Thyroid gland (tissue), 4 donors: Measurements from ENCODE around the gene FSTL1.

Experiments
- CTCF ChIP-seq, 6 experiments: fragments of 200-600 bp in 3 of 6; fragments of 450-650 bp in 3 of 6; sonication (generic) in 3 of 6; IDR thresholded peaks; one replicate each; pipeline ENCODE4 v1.5.1; 2016 to 2019; ENCODE audit warnings: antibody characterized with exemption in 6 of 6, mild to moderate bottlenecking in 2 of 6, inconsistent platforms in 1 of 6, moderate library complexity in 1 of 6
- POLR2A ChIP-seq, 2 donors: fragments of 450-650 bp; IDR thresholded peaks; one replicate each; pipeline ENCODE4 v1.6.1; 2017; ENCODE audit warnings: antibody characterized with exemption in 2 of 2, mild to moderate bottlenecking in 2 of 2, moderate library complexity in 1 of 2

DNA sequence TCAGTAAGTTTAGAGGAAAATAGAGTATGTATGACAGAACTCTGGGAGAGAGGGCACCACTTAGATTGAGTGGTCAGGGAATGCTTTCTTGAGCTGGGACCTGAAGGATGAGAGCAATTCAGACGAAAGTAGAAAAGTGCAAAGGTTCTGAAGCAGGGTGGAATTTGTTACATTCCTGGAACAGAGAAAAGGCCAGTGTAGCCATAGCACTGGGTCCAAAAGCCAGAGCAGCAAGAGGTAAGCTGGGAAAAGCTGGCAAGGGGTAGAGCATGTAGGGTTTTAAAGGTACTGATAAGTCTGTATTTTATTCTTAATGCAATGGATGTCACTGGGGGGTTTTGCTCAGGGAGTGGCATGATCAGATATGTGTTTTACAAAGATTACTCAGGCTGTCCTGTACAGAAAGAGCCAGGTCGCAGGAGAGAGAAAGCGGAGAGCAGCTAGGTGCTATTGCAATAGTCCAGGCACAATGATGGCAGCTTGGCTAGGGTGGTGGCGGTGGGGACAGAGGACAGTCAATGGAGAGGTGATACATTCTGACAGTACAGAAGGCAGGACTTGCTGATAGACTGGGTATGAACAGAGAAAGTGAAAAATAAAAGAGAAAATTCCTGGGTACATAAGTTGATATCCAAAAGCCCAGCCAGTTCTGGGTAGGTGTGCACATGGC is 17.0 kb downstream of the FSTL1 start:
- TF ChIP-seq POLR2A (IDR thresholded peaks at IDR 0.05) (peak in 1 of 2 donors; percentile 17), CTCF (IDR thresholded peaks at IDR 0.05) (no peak)
